ENCODE measurements around the gene LIPJ.

Gene LIPJ, protein sequence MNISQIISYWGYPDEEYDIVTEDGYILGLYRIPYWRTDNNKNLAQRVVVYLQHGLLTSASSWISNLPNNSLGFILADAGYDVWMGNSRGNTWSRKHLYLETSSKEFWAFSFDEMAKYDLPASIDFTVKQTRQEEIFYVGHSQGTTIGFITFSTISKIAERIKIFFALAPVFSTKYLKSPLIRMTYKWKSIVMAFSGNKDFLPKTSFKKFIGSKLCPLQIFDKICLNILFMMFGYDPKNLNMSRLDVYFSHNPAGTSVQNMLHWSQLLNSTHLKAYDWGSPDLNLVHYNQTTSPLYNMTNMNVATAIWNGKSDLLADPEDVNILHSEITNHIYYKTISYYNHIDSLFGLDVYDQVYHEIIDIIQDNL

DNA sequence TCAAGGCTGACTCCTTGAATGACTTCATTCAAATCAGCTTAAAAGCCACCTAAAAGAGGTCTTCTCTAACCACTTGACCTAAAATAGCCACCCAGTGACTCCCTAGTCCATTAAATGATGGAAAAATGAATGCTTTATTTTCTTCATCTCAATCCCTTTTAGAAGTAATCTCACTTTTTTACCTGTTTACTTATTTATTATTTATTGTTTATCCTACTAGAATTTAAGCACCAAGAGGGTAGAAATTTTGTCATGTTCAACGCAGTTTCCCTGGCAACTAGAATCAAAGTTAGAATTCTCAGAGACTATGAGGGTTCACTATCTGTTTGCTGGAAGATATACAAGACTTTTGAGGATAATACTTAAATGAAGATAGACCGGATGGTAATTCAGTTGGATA lies at the start of gene LIPJ:
TSS of gene LIPJ (plus strand) at position 301 of the 400 bp plus-strand sequence. CDS start 3,926 bp downstream, outside the sequence.
- no peak within 1 kb of the TSS for H3K4me2 ChIP-seq
- no peak within 1 kb of the TSS for H3K9ac ChIP-seq
- TF ChIP-seq, protein P1, sequence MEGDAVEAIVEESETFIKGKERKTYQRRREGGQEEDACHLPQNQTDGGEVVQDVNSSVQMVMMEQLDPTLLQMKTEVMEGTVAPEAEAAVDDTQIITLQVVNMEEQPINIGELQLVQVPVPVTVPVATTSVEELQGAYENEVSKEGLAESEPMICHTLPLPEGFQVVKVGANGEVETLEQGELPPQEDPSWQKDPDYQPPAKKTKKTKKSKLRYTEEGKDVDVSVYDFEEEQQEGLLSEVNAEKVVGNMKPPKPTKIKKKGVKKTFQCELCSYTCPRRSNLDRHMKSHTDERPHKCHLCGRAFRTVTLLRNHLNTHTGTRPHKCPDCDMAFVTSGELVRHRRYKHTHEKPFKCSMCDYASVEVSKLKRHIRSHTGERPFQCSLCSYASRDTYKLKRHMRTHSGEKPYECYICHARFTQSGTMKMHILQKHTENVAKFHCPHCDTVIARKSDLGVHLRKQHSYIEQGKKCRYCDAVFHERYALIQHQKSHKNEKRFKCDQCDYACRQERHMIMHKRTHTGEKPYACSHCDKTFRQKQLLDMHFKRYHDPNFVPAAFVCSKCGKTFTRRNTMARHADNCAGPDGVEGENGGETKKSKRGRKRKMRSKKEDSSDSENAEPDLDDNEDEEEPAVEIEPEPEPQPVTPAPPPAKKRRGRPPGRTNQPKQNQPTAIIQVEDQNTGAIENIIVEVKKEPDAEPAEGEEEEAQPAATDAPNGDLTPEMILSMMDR (conservative IDR thresholded peaks at IDR 0.05; ENCODE audit: low read depth, low read length), result no peak
- H3K79me2 ChIP-seq (ENCODE audit: insufficient read depth, low read depth), result no peaks in the 10 kb centered on the region
- H3K4me1 ChIP-seq (ENCODE audit: low read depth, poor library complexity, severe bottlenecking), result peaks cover 15% of the 10 kb centered on the region
- H3K4me3 ChIP-seq (IDR thresholded peaks at IDR 0.05; ENCODE audit: insufficient read depth, low read depth, low read length), result no peak within 1 kb of the TSS
- H3K27me3 ChIP-seq (ENCODE audit: insufficient read depth, low read depth), result no peaks in the 10 kb centered on the region
- H3K27ac ChIP-seq, result no peak within 1 kb of the TSS
- no peaks in the 10 kb centered on the region for H3K36me3 ChIP-seq (ENCODE audit: insufficient read depth)
- no peaks in the 10 kb centered on the region for H4K20me1 ChIP-seq (ENCODE audit: insufficient read depth)
- H2AFZ ChIP-seq (ENCODE audit: low read depth), result no peak within 1 kb of the TSS

DNA sequence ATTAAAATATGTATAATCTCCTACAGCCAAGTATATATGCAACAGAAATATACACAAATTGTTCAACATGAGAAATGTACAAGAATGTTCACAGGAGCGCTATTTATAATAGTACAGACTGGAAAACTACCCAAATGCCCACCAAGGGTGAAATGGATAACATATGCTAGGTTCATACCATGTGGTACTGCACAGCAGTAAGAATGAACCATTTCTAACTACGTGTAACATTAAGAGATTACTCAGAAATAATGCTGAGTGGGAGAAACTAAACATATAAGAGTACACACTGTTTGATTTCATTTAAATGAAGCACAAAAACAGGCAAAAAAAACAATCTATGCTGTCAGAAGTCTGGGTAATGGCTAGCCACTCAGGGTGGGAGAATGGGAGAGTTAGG lies 49.2 kb upstream of the LIPJ start:
- H3K36me3 ChIP-seq (ENCODE audit: insufficient read depth), result no peaks in the 10 kb centered on the region
- no peaks in the 10 kb centered on the region for H3K79me2 ChIP-seq (ENCODE audit: insufficient read depth, low read depth)
- H4K20me1 ChIP-seq (ENCODE audit: insufficient read depth), result no peaks in the 10 kb centered on the region
- H3K27me3 ChIP-seq (ENCODE audit: insufficient read depth, low read depth), result no peaks in the 10 kb centered on the region
- TF ChIP-seq, protein P1 (conservative IDR thresholded peaks at IDR 0.05; ENCODE audit: low read depth, low read length), result no peak
- H3K9ac ChIP-seq, result no peak overlapping the region
- H3K4me2 ChIP-seq, result no peak overlapping the region
- H3K27ac ChIP-seq, result no peak overlapping the region
- H2AFZ ChIP-seq (ENCODE audit: low read depth), result no peak overlapping the region
- no peaks in the 10 kb centered on the region for H3K4me1 ChIP-seq (ENCODE audit: low read depth, poor library complexity, severe bottlenecking)
- no peak overlapping the region for H3K4me3 ChIP-seq (IDR thresholded peaks at IDR 0.05; ENCODE audit: insufficient read depth, low read depth, low read length)

DNA sequence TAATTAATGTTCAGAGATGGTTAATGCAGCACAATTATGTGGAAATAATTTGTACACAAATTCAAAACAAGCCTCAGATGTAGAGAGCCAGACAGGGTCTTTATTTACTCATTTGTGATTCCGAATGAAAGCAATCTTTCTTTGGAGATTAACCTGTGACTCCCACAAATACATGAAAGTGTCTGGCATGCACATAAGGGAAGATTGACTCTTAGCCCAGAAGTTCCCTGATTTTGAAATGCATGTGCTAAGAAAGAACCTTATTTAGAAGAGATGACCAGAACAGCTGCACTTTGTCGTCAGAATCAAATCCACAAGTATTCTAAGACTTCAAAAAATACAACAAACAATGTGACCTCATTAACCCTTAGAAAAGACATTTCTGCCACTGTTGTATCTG lies 48.5 kb upstream of the LIPJ start:
- Histone ChIP-seq H3K36me3 (ENCODE audit: insufficient read depth) (no peaks in the 10 kb centered on the region), H3K79me2 (ENCODE audit: insufficient read depth, low read depth) (no peaks in the 10 kb centered on the region), H3K27ac (no peak overlapping the region), H3K9ac (no peak overlapping the region), H2AFZ (ENCODE audit: low read depth) (no peak overlapping the region), H3K4me3 (IDR thresholded peaks at IDR 0.05; ENCODE audit: insufficient read depth, low read depth, low read length) (no peak overlapping the region), H3K4me2 (no peak overlapping the region), H3K4me1 (ENCODE audit: low read depth, poor library complexity, severe bottlenecking) (no peaks in the 10 kb centered on the region), H4K20me1 (ENCODE audit: insufficient read depth) (no peaks in the 10 kb centered on the region), H3K27me3 (ENCODE audit: insufficient read depth, low read depth) (no peaks in the 10 kb centered on the region)
- TF ChIP-seq, protein P1 (conservative IDR thresholded peaks at IDR 0.05; ENCODE audit: low read depth, low read length), result no peak

DNA sequence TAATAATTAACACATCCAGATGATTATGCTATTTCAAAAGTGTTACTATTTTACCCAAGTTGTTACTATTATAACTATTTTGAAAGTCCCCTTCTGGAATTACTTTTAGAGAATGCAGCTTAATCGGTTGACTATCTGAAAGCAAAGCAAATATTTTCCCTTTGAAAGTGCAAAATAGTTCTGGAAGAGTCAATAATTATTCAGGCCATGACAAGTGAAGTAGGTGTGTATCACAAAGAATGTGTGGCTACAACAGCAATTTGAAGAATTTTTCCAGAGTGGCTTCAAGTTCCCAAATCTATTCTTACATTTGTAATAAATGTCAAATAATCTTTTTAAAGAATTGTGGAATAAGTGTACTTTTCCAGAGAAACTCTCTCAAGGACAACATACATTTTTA lies 46.2 kb upstream of the LIPJ start:
- no peaks in the 10 kb centered on the region for H3K4me1 ChIP-seq (ENCODE audit: low read depth, poor library complexity, severe bottlenecking)
- no peaks in the 10 kb centered on the region for H3K79me2 ChIP-seq (ENCODE audit: insufficient read depth, low read depth)
- H3K4me2 ChIP-seq, result no peak overlapping the region
- no peaks in the 10 kb centered on the region for H4K20me1 ChIP-seq (ENCODE audit: insufficient read depth)
- H3K9ac ChIP-seq, result no peak overlapping the region
- H3K27me3 ChIP-seq (ENCODE audit: insufficient read depth, low read depth), result no peaks in the 10 kb centered on the region
- H3K27ac ChIP-seq, result no peak overlapping the region
- H2AFZ ChIP-seq (ENCODE audit: low read depth), result no peak overlapping the region
- TF ChIP-seq, protein P1 (conservative IDR thresholded peaks at IDR 0.05; ENCODE audit: low read depth, low read length), result no peak
- no peaks in the 10 kb centered on the region for H3K36me3 ChIP-seq (ENCODE audit: insufficient read depth)
- no peak overlapping the region for H3K4me3 ChIP-seq (IDR thresholded peaks at IDR 0.05; ENCODE audit: insufficient read depth, low read depth, low read length)
